A375 (cell line): ENCODE data around the gene HEATR9. TPM values are rescaled to one million over a fixed set of nuclear protein-coding genes. Genes with fewer than 3 reads are reported as not detected.

Experiments
- small RNA-seq: library from RNA; depleted of rRNA; stranded (forward); fragments of <200 nt; gene quantifications from one replicate; pipeline ENCODE3, GENCODE V24; 2014
- total RNA-seq: library from RNA; depleted of rRNA; stranded (reverse); fragments of >200 nt; shearing (Covaris generic); gene quantifications from 2 replicates; pipeline ENCODE4 v1.2.3, GENCODE V29; 2014; rRNA removed

Gene HEATR9, protein sequence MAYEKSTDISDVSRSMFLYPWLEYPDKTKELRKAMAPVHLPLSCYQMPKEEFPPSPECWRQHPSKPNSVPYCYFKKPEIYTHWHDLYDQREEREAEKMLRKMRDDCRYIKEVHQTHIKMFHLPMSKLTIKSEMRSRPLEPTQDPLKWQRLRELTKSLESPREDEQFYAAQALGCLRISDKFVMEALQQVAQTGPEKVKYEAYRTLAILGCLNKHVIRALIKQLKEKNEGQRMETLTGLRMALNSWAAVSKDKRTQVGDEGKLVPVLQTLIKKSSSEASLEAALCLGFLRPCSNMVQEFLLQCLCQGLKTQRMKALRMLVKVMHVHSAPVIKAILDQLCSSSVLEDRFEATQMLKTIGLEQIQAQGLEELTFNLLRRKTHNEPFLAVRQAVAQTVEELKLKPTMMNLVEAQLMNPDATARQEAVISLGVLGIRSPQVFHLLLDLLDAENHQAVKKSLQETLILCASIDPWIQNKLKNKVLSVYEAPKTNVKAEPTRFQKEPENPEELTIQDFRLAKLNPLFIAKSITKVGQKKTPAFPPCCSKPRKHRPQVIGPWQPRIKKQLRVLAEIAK
- not detected in 2 replicates for total RNA-seq

DNA sequence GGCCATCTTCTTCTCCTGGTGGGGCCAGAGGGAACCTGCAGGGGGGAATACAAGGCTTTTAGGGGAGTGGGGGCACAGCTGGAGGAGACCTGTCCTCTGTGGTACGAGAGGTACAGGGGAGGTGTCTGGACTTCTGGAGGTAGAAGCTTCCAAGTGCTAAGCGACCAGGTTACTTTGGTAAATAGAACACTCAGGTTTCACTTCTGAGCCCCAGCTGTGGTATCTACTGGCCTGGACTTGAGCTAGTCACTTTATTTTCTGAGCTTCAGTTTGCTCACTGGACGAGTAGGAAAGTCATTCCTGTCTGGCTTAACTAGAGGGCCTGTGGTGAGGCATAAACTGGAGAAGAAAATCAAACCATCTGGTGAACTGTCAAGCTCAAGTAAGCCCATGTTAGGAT lies at the start of gene HEATR9:
HEATR9 (minus strand) TSS at position 155 of the 400 bp plus-strand sequence; CDS start at position 6, 149 bp downstream.

DNA sequence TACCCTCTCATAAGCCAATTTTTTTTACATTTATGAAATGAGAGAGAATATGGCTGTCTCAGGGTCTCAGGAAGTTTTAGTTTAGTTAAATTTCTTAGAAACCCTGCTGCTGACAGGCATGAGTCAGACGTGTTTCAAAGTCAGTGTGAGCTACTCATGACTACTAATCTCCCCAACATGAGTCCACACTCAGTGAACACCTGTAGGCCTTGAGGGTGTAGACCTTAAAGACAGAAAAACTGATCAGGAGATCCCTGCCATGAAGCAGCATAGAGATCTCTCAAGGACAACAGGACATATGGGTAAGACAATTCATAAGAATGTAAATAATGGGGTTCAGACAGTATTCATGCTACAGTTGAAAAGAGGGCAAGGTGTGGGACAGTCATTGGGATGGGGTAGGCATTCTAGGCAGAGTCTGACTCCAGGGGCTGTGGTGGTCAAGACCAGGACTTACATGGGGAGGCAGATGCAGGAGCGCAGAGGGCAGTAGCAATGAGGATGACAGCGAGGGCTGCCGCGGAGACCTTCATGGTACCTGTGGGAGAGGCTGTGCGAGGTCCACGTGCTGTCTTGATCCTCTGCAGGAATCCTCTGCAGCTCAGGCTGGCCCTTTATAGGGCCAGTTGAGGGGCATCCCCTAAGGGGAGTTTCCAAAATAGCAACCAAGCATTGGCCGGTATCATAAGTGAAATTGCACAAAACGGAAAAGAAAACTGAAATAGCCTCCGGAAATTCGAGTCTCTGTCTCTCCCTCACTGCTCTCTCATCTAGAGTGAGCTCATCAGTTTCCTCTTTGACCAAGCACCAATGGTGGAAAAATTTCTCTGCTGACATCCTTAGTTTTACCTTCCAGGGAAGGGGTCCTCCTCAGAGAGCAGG lies 11.3 kb upstream of the HEATR9 start, which contains the start of gene CCL5:
CCL5 (minus strand) TSS at position 588 of the 882 bp plus-strand sequence.

DNA sequence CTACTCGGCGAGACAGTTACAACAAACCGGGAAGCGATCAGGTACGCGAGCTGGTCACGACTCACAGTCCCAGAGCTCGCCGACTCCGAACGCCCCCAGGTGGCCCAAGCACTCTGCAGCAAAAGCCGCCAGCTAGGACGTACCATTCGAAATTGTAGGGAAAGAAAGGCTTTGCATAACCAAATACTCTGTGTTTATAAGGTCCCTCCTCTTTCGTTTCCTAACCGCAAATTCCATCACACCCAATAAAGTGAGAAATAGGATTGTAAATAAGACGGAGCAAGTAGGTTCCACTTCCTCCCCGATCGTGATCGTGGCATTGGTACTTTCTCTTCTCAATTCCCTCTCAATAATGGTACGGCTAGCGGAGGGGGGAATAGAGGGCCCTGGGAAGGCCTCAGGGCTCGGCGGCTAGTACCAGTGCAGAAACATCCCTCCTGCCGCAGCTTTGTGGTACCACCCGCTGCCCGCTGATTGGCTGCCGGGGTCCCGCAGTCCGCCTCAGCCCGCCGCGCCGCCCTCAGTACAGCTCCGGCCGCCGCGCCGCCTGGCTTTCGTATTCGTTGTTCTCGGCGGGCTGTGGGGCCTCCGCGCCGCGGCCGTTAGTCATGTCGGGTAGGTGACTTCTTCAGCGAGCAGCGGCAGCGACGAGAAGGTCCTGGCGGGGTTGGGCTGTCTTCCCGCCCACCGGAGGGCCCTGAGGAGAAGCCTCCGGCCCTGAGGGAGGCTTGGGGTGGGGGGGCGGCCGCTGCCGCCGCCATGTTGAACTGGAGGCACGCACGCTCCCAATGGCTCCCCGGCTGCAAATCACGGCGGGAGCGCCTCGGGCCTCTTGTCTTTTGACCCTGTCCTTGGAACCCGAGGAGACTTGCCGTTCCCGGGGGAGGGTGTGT lies 59.5 kb downstream of the HEATR9 start, which contains the start of gene TAF15:
TAF15 (plus strand) TSS at position 523 of the 893 bp plus-strand sequence; CDS start at position 609, 86 bp downstream.

Small RNA genes lying within 50 kb of the gene (small RNA-seq; reads per million reads assigned to genes)
- 5,726 reads per million, percentile 100 among the genes with 10 or more reads in this experiment for gene RF00100

Other genes starting within 250 kb of the HEATR9 start
- 0.53 and 0.57 TPM in 2 replicates for gene RASL10B, start 137.3 kb downstream of the HEATR9 start, total RNA-seq
- gene GAS2L2, start 115.7 kb downstream of the HEATR9 start, total RNA-seq: not detected in 2 replicates
- not detected in 2 replicates for gene C17orf50, start 108.0 kb downstream of the HEATR9 start, total RNA-seq
- not detected in 2 replicates for gene MMP28, start 73.2 kb downstream of the HEATR9 start, total RNA-seq
- 61.1 and 63.6 TPM in 2 replicates for gene TAF15, start 59.4 kb downstream of the HEATR9 start, total RNA-seq
- gene CCL5, start 11.5 kb upstream of the HEATR9 start, total RNA-seq: not detected in 2 replicates
- 3.1 and 4.3 TPM in 2 replicates for gene RDM1, start 61.9 kb upstream of the HEATR9 start, total RNA-seq
- not detected in 2 replicates for gene LYZL6, start 74.8 kb upstream of the HEATR9 start, total RNA-seq
- gene CCL16, start 112.6 kb upstream of the HEATR9 start, total RNA-seq: not detected in 2 replicates
- not detected in 2 replicates for gene CCL14, start 117.8 kb upstream of the HEATR9 start, total RNA-seq
- not detected in 2 replicates for gene CCL15, start 132.7 kb upstream of the HEATR9 start, total RNA-seq
- gene CCL23, start 149.1 kb upstream of the HEATR9 start, total RNA-seq: not detected in 2 replicates
- not detected in 2 replicates for gene CCL18, start 195.4 kb upstream of the HEATR9 start, total RNA-seq
- gene CCL3, start 221.3 kb upstream of the HEATR9 start, total RNA-seq: not detected in 2 replicates
- gene CCL4, start 234.9 kb upstream of the HEATR9 start, total RNA-seq: 0.72 TPM in 1 of 2 replicates, not detected in the other